Amniotic stem cell (primary cell): ENCODE results near the gene RNASEH1.
"Not testable (repeated sequence)": the region's sequence is repeated elsewhere in the genome, so short reads cannot be mapped to it uniquely, and the experiment has no call there.

Experiments
- DNase-seq: peaks from one replicate; lab custom pipeline; 2025; lab: John Stamatoyannopoulos, UW

RNASEH1 gene

DNA sequence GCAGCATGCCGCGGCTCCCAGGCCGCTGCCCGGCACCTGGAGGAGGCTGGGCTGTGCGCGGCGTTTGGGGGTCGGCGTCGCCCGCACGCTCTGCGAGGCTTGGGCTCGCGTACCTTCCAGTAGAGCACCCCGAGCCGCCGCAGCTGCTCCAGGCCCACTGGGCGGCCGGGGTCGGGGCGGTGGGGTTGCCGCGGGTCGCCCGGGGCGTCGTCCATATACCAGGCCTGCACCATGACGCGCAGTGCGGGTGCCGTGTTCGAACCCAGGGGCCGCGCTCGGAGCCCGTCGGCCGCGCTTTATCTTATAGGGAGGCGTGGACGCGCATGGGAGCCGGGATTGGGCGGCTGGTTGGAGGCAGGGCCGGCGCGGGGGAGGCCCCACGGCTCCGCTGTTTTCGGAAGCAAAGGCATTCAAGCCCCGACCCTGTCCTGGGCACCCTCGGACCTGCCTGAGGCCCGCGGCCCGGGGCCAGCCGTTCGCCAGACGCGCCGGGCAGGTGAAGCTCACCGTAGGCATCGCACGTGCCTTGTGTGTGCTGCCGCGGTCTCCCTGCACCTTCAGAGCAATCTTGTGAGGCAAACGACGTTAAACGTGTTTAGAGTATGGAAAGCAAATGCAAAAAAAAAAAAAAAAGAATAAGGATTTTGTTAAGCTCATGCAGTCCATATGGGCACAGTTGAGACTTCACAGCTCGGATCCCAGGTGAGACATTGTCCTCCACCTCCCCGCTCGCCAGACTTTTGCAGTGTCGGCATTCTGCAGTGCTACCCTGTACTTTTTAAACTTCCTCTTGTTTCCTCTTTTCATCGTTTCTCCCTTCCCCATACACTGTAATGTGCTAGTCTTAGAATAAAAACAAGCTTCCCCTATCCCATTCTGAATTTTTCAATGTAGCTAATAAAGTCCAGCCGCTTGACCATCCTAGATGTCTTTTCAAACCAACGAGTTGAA, 38.6 kb downstream of the RNASEH1 start, which contains the start of gene ADI1:
Gene ADI1 (minus strand): TSS at position 277 of the 951 bp plus-strand sequence. CDS start 44 bp downstream, at position 233.
- DNase-seq = peak; percentile 33

DNA sequence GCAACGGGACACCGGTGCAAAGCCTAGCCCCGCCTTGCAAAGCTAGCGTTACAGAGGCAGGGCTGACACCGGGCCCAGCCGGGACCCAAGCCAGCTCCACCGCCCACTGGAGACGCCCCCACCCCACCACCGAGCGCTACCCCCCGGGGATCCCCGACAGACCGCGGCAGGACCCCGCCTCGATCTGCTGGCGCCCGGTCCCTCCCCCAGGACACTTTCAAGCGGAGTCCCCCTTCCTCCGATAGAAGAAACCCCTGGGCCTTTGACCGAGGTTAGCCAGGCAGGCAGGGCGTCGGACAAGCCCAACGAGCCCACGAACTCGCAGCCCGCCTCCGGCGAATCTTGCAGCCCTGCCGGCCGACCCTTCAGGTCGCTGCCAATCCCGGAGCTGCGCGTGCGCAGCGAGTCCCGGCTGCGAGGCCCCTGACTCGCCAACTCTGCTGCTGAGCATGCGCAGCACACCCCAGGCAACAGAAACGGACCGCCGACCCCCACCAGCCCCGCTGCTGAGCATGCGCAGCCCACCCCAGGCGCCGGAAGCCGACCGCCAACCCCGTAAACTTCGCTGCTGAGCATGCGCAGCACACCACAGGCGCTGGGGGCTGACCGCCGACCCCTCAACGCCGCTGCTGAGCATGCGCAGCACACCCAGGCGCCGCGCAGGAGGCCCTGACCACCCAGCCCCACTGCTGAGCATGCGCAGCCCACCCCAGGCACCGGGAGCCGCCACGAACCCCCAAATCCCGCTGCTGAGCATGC, 39.5 kb downstream of the RNASEH1 start:
- peak; percentile 90 for DNase-seq

- no peak for DNase-seq
These were observed 40.1 kb downstream of the RNASEH1 start for GRCh38 chr2:3517948-3518495.

GRCh38 chr2:3516831-3517230, 41.3 kb downstream of the RNASEH1 start:
- no peak for DNase-seq

DNA sequence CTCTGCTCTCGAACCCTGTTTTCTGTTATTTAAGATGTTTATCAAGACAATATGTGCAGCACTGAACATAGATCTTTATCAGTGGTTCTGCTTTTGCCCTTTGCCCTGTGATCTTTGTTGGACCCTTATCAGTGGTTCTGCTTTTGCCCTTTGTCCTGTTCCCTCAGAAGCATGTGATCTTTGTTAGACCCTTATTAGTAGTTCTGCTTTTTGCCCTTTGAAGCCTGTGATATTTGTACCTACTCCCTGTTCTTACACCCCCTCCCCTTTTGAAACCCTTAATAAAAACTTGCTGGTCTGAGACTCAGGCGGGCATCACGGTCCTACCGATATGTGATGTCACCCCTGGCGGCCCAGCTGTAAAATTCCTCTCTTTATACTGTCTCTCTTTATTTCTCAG, 42.7 kb downstream of the RNASEH1 start:
- DNase-seq = not testable (repeated sequence)

GRCh38 chr2:3513026-3513810, 44.9 kb downstream of the RNASEH1 start:
- no peak for DNase-seq

DNA sequence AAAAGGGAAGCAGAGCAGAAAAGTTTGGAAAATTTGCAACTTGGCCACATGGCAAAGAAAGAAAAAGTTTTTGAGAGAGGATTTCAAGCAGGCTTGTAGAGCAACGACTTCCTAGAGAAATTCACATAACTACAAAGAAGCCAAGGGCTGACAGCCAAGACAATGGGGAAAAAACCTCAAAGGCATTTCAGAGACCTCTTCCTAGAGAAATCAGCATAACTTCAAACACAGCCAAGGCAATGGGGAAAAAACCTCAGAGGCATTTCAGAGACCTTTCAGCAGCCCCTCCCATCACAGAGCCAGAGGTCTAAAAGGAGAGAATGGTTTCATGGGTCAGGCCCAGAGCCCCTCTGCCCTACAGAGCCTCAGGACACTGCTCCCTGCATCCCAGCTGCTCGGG, 46.0 kb downstream of the RNASEH1 start:
- DNase-seq = no peak

- DNase-seq = no peak
These were observed 52.4 kb downstream of the RNASEH1 start for GRCh38 chr2:3505771-3506170.

DNA sequence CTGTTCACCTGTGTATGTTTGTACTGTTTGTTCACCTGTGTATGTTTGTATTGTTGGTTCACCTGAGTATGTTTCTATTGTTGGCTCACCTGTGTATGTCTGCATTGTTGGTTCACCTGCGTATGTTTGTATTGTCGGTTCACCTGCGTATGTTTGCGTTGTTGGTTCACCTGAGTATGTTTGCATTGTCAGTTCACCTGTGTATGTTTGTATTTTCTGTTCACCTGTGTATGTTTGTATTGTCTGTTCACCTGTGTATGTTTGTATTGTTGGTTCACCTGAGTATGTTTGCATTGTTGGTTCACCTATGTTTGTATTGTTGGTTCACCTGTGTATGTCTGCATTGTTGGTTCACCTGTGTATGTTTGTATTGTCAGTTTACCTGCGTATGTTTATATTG, 53.4 kb downstream of the RNASEH1 start:
- no peak for DNase-seq

- no peak for DNase-seq
These were observed 54.6 kb downstream of the RNASEH1 start for GRCh38 chr2:3503483-3503882.

DNA sequence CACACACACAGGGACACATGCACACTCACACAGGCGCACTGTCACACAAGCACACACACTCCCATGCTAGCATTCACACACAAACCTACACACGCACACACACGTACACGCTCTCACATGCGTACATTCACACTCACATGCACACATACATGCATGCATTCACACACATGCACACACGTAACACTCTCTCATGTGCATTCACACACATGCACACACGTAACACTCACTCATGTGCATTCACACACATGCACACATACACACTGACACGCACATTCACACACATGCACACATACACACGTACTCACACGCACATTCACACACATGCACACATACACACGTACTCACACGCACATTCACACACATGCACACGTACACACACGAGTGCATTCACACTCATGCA, 55.1 kb downstream of the RNASEH1 start:
- no peak for DNase-seq

DNA sequence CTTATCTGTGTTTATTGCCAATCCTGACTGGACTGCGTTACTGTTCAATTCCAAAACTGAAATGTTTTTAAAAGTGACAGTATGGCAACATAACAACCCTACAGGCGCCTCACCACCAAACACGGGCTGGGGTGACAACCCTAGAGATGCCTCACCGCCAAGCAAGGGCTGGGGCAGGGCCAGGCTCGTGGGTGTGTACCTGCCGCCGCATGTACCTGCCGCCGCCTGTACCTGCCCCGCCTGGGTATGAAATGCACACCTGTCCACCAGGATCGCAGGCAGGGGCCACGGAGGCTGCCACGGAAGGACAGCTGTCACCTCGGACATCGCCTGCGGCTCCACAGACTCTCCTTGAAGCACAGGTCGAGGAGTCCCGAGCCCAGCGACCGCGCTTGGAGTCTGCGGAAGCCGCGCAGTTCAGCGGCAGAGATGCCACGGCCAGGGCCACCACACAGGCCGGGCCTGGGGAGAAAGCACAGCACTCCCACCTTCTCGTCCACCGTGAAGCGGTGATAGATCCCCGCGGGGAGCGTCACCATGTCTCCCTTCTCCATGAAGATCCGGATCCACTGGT, 57.7 kb downstream of the RNASEH1 start:
- no peak for DNase-seq

GRCh38 chr2:3498783-3499394, 59.2 kb downstream of the RNASEH1 start:
- no peak for DNase-seq

- not testable (repeated sequence) for DNase-seq
These were observed 61.4 kb downstream of the RNASEH1 start for GRCh38 chr2:3496708-3497080.
